HG02852 (cell line): ENCODE results near the gene RFLNA.
A peak's percentile ranks its signal among the peaks of the same experiment; 100 is the strongest.
"Not testable (repeated sequence)": the region's sequence is repeated elsewhere in the genome, so short reads cannot be mapped to it uniquely, and the experiment has no call there.

Experiments used
- ATAC-seq: cut with Tn5 transposase; IDR thresholded peaks from one replicate; pipeline ENCODE4 v1.9.1; 2021; ENCODE audit warnings: mild to moderate bottlenecking, moderate library complexity; ENCODE audit not compliant: unreplicated experiment

RFLNA gene

DNA sequence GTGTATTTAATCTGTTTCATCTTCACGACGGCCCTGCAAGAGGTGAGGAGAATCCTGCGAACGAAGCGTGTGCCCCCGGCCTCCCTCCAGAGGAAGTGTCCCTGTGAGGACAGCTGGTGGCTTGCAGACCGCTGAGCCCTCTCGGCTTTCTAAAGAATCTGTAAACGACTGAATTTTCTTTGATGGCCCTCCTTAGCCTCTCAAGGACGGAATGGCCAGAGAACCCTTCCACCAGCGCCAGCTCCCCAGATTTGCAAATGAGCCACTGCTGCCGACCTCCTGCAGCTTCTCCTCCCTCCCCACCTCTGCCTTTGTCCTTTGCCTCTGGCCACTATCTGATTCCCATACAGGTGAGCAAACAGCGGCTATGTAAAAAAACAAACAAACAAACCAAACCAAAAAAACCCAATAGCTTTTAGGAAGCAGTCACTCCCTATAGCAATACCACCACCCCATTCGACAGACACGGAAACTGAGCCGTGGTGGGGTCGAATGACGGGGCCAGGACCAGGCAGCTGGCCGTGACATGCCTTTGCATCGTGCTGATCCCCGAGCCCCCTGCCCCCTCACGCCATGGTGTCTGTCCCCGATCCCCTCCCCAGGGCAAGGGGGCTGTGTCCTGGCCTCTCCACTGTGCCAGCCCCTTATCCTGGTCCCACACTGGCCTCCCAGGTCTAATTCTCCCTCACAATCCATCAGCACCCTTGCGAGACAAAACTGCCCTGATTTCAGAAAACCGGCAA lies 23.6 kb downstream of the RFLNA start:
- ATAC-seq, result no peak

GRCh38 chr12:124319368-124320050 lies 24.6 kb downstream of the RFLNA start:
- ATAC-seq, result no peak

DNA sequence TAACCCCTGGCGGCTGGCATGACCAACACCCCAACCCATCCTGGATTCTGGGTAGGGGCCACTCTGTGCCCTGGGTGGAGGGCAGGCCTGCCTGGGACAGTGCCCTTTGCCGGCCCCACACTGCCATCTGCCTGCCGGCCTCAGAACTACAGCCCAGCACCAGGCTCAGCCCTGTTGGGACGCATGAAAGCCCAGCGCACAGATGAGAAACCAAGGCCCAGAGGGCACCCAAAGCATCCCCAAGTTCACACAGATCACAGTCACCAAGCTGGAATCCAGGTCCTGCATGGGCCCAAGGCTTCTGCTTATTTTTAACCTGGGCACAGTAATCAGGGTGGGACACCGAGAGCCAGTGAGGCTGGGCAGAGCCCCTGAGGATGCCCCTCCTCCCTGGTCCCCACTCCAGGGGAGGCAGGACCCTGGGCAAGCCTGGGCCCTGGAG lies 26.2 kb downstream of the RFLNA start:
- peak; percentile 79 for ATAC-seq

DNA sequence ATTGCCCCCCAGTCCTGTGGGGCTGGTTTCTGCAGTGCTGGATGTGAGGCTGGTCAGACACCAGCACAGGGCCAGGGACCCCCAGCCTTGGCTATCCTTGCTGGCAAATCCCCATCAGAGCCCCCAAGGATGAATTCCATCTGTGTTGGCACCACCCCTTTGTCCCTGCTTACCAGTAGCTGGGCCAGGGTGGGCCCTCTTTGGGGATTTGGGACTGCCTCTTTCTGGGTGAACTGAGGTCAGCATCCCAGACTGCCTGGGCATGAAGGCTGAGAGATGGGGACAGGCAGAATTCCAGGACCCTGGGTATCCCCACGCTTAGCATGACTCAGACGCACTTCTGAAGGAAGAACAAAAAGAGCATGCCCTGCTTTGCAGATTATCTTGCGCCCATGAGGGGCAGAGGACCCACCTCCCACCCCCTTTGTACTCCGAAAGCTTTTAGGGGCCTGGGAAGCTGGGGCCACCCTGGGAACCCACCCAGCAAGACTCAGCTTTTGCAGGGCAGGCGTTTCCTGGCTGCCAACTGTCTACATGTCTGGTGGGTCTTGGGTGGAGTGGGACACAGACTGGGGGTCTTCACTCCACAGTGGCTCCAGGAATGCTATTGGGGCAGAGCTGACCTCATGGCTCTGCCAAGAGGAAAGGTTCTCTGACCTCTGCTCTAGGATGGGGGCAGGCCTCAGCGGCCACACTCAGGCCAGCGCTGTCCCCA lies 26.8 kb downstream of the RFLNA start:
- ATAC-seq, result peak; percentile 16

- ATAC-seq, result no peak
Observed at GRCh38 chr12:124322271-124322998, 27.5 kb downstream of the RFLNA start.

DNA sequence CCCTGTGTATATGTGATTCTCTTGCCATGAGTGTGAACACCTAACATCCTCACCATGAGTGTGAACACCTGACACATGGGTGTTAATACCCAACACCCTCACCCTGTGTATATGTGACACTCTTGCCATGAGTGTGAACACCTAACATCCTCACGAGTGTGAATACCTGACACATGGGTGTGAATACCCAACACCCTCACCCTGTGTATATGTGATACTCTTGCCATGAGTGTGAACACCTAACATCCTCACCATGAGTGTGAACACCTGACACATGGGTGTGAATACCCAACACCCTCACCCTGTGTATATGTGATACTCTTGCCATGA lies 28.1 kb downstream of the RFLNA start:
- ATAC-seq, result not testable (repeated sequence)

- ATAC-seq, result no peak
Observed at GRCh38 chr12:124323771-124324530, 29.1 kb downstream of the RFLNA start.

- no peak for ATAC-seq
Observed at GRCh38 chr12:124324803-124325705, 30.2 kb downstream of the RFLNA start.

- no peak for ATAC-seq
Observed at GRCh38 chr12:124326104-124326503, 31.2 kb downstream of the RFLNA start.

DNA sequence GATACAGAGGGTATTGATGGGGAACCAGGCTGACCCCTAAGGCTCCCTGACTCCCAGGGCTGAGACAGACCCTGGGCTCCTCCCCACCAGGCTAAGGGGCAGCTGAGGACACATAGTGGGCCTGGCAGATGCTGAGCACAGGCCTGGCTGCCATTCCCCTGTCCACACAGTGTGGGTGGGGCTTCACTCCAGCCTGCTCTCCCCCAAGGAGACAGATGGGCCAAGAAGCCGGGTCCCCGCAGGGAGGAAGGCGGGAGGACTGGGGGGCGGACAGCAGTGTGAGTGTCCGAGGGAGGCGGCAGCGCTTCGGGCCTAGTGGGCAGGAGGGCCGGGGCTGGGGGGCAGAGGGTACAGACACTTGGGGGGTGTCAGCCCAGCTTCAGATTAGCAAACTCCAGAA lies 32.0 kb downstream of the RFLNA start:
- ATAC-seq, result no peak

DNA sequence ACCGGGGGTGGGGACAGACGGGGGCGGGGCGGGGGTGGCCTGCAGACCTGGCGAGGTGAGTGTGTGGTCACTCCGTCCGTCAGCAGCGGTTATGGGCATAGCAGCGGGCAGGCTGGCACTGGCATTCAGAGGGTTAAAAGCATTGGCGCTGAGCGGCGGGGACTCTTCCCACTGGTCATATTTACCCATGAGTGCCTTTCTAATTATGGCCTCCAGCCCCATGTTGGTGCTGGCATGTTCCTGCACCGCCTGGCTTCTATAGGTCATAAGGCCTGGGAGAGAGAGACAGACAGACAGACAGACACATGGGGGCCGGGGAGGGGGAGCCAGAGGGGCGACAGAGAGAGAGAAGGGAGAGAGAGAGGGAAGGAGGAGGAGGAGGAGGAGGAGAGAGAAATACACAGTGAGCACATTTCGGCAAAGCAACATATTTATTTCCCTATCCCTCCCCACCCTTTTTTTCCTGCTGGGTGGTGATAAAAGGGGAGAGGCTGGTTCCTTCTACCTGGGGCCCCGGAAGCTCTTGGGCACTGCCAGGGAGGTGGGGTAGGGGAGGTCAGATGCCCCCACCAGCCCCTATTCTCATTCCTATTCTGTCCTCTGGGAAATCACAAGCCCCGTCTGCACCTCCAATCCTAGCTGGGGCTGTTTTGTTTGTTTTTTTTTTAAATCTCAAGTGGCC lies 32.6 kb downstream of the RFLNA start:
- no peak for ATAC-seq

GRCh38 chr12:124328116-124328515 lies 33.2 kb downstream of the RFLNA start:
- ATAC-seq, result no peak

DNA sequence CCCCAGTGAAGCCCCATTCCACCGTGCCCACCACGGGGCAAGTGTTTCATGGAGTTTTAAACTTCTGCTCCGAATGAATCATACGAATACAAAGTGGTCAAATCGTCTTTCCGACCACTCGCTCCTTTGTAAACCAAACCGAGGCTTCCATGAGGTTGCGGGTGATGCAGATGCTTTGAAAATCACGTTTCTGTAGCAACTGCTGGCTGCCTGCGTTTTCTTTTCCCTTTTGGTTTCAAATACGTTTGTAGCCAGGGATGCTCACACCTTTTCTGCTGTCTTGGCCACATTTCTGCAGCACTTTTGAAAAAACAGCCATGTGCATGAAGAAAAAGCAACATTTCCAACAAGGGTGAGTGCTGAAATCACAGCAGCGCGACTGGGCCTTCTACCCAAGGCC lies 33.7 kb downstream of the RFLNA start:
- no peak for ATAC-seq

DNA sequence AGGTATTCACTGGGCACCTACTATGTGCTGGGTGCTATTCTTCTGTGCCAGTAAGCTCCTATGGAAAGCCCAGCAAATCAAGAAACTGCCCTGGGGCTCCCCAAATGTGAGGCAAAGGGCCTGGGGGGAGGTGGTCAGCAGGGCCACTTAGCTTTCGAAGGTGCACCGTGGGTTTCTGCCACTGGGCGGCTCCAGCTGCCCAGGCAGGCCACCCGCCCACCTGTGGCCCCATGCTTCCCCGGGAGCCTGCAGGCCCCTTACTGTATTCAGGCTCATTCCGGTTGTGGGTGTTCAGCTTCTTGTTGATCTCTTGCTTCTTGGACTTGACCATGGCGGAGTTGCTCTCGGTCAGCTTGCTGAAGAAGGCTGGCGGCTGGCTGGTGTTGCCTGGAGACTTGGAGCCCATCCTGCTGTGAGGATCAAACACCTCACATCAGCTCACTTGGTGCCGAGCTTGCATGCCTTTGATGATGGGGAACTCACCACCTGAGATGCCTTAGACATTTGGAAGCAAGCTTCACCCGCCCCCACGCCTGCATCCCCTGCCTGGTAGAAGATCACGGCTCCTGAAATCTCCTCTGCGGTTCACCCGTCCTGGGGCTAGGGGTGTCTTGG lies 37.3 kb downstream of the RFLNA start:
- ATAC-seq, result no peak

DNA sequence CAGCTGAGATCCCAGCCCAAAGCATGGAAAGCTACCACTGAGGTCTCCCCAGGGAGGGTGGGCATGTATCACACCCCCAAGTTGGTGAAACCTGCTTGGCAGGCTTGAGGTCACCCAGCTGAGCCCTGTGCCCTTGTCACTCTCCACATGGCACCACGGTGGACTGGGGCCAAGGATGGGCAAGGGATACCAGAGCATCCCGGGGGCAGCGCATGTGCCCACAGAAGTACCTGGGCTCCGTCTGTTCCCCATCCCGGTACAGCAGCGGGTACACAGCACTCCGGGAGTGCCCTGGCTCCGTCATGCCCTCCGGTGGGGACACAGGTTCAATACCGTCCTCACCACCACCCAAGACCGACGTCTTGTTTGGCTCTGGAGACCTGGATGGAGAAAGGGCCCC lies 38.0 kb downstream of the RFLNA start:
- ATAC-seq, result no peak

GRCh38 chr12:124333724-124334123 lies 38.8 kb downstream of the RFLNA start:
- no peak for ATAC-seq

- ATAC-seq, result no peak
Observed at GRCh38 chr12:124334266-124334665, 39.4 kb downstream of the RFLNA start.

GRCh38 chr12:124334976-124335375 lies 40.1 kb downstream of the RFLNA start:
- no peak for ATAC-seq
